Cardiac septum (tissue), 1 donor: ENCODE data around the gene BTBD1. TPM values are rescaled to one million over a fixed set of nuclear protein-coding genes. Genes with fewer than 3 reads are reported as not detected.

Experiments used
- DNase-seq: peaks from one replicate; pipeline ENCODE4 v3.0.0-alpha.2; 2020; ENCODE audit warnings: low spot score
- intact Hi-C: fragments of 100-400 bp; cut with DNase I; formaldehyde crosslinking; loops from one replicate; pipeline ENCODE4 v1.14.0; 2022
- long read RNA-seq: library from polyadenylated mRNA; unstranded; transcript quantifications from one replicate; pipeline ENCODE4 v2.0.0, GENCODE V29; 2021
- total RNA-seq: library from RNA; stranded (reverse); fragmentation: NEBNext Ultra II Directional; extraction: Animal tissue kit (Norgen Biotek cat#: 25700); gene quantifications from one replicate; pipeline ENCODE4 v1.2.1, GENCODE V29; 2021
- donor health status: DM: no; HTN: no; CAD: no.

The BTBD1 gene
- 128 TPM for total RNA-seq
- long read RNA-seq, transcript BTBD1-201 (8 exons, 3,297 nt) = major isoform, 327 of 382 reads
- long read RNA-seq, partial matches to known transcripts = 21 of 382 reads
- long read RNA-seq, other reads (novel, unspliced or antisense) = 34 of 382 reads

- intact Hi-C loops = loop anchor here (1.0 to 5.0 kb wide), 4 partner anchors 40 to 260 kb away; partner anchors contain the start of genes C15orf40, FSD2, HDGFL3 and TM6SF1
- peak; percentile 96 for DNase-seq
Observed at GRCh38 chr15:83066734-83067637, at the start of gene BTBD1. BTBD1 (minus strand) TSS chr15:83067252; CDS start chr15:83067151, 101 bp downstream.

DNA sequence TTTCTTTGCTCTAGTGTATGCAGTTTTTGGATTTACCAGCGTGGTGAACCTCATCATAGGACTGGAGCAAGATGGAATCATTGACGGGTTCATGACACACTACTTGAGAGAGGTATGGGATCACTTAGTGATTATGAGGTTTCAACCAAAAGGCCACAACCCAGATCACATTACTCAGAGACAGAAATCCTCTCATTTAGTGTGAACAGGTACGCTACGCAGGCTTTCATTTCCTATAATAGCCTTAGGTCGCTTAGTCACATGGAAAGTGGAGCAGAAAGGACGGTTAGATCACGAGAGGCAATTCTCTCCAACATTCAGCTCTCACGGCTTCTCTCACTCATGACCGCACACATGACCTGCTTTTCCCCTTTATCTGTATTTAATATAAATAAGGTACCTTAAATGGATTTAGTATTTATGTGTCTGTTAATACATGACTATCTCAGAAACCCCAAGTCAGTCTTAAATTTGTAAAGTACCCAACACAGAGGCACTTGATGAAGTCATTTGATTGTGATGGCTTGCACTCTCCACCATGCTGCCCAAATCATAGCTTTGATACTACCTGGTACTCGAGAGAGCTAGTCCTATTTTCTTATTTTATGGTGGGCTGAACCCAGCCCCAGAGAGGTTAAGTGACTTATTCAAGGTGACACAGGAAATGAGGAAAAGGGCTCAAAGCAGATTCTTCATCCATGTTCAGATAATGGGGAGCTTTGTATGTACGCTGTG is 48.9 kb upstream of the BTBD1 start:
- intact Hi-C loops = no loop called here
- no peak for DNase-seq

- intact Hi-C loops = no loop called here
- DNase-seq = no peak
Observed at GRCh38 chr15:83115410-83115809, 48.4 kb upstream of the BTBD1 start.

GRCh38 chr15:83114856-83115255 is 47.8 kb upstream of the BTBD1 start:
- intact Hi-C loops = loop anchor here (5.0 kb wide), 1 partner anchor 103 kb away; the partner anchor contains the start of gene C15orf40
- DNase-seq = no peak

GRCh38 chr15:83113881-83114674 is 47.0 kb upstream of the BTBD1 start:
- intact Hi-C loops = loop anchor here (5.0 kb wide), 1 partner anchor 102 kb away; the partner anchor contains the start of gene C15orf40
- no peak for DNase-seq

GRCh38 chr15:83112956-83113299 is 45.9 kb upstream of the BTBD1 start:
- no peak for DNase-seq
- intact Hi-C loops = loop anchor here (5.0 kb wide), 1 partner anchor 101 kb away; the partner anchor contains the start of gene C15orf40

GRCh38 chr15:83112233-83112955 is 45.3 kb upstream of the BTBD1 start:
- DNase-seq = no peak
- intact Hi-C loops = loop anchor here (5.0 kb wide), 1 partner anchor 100 kb away; the partner anchor contains the start of gene C15orf40

- intact Hi-C loops = loop anchor here (5.0 kb wide), 1 partner anchor 99 kb away; the partner anchor contains the start of gene C15orf40
Observed at GRCh38 chr15:83111149-83111548, 44.1 kb upstream of the BTBD1 start.

GRCh38 chr15:83110381-83110780 is 43.3 kb upstream of the BTBD1 start:
- intact Hi-C loops = loop anchor here (5.0 kb wide), 1 partner anchor 98 kb away; the partner anchor contains the start of gene C15orf40
- no peak for DNase-seq

More at GRCh38 chr15:83111149-83111548, 44.1 kb upstream of the BTBD1 start:
- no peak for DNase-seq

GRCh38 chr15:83109532-83109931 is 42.5 kb upstream of the BTBD1 start:
- DNase-seq = no peak
- intact Hi-C loops = loop anchor here (5.0 kb wide), 1 partner anchor 42 kb away; the partner anchor contains the start of gene BTBD1

DNA sequence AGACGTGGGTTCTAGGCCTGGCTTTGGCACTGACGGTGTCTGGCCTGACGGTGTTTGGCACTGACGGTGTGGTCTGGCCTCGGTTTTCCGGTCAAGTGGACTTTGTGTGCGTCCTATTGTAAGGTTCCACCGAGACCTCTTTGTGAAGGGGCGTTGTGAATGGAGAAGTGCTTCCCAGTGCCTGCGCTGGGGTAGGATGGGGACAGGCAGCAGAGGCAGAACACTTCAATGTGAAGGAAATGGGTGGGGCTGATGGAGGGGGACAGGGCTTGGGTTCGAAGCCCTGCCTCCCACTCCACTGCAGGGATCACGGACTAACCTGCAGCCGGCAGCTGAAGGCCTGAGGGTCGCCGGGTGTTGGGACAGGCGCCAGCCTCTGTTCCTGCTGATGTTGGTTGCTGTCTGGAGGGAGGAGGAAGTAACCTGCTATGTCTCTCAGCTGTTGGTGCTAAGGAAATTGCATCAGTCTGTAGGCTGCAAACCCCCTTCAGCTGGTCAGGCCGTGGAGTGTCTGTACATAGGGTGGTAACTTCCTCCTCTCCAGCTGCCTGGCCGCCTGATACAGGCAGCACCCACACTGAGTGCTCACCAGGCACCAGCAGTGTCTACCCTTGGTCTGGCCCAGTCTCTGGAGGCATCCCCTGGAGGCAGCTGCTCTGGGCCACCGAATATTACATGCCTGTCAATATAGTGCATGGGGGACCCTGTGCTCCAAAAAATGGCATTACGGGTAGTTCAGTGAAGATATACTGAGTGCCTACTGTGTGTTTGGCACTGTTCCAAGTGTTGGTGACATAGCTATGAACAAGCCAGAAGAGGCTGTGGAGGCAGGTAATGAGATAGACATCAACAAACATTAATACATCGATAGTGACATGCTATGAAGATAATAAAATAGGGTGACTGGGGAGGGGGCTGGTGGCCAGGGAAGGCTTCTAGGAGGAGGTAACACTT is 41.5 kb upstream of the BTBD1 start:
- intact Hi-C loops = loop anchor here (5.0 kb wide), 1 partner anchor 41 kb away; the partner anchor contains the start of gene BTBD1
- peak; percentile 88 for DNase-seq

- DNase-seq = no peak
- intact Hi-C loops = loop anchor here (5.0 kb wide), 1 partner anchor 41 kb away; the partner anchor contains the start of gene BTBD1
Observed at GRCh38 chr15:83107841-83108181, 40.8 kb upstream of the BTBD1 start.

GRCh38 chr15:83106994-83107840 is 40.2 kb upstream of the BTBD1 start, which contains the start of gene TM6SF1:
TM6SF1 (plus strand) TSS chr15:83107645; CDS start chr15:83107681, 36 bp downstream.
- intact Hi-C loops = loop anchor here (5.0 kb wide), 1 partner anchor 40 kb away; the partner anchor contains the start of gene BTBD1
- DNase-seq = no peak

DNA sequence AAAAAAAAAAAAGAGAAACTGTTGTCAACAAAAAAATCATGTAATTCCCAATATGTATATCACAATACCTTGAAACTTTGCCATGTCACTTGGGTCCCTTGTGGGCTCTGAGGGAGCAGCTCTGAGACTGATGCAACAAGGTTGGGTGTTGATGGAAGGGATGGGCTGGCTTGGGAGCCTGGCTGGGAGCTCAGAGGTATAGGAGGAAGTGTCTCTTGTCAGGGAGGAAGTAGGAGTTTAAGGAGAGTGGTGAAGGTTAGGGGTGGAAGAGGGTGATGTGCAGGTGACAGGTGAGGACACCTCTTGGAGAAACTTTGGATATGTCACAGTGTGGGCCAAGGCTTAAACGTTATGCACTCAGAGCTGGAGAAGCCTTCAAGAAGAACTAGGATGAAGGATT is 38.4 kb upstream of the BTBD1 start:
- DNase-seq = no peak
- intact Hi-C loops = loop anchor here (5.0 kb wide), 1 partner anchor 38 kb away; the partner anchor contains the start of gene BTBD1

- intact Hi-C loops = no loop called here
- no peak for DNase-seq
Observed at GRCh38 chr15:83104141-83104540, 37.1 kb upstream of the BTBD1 start.

DNA sequence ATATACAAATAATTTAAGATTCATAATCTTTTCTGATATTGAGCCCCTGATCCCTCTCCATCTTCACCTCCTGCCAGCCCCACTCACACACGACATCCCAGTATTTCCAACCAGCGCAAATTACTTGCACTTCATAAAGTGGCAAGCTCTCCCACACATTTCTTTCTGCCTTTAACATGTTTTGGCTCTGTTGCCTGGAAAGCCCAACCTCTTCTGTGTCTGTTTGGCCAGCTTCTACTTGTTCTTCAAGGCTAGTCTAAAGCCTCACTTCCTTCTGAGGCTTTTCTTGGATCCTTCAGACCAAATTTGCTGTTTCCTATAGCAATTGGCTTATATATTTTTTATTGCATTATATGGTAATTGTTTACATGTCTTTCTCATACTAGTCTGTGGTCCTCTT is 35.3 kb upstream of the BTBD1 start:
- intact Hi-C loops = no loop called here
- DNase-seq = no peak
